HUES6 (cell line): Measurements from ENCODE around the gene PURA.

ENCODE experiments used
- H3K27ac ChIP-seq: 2 replicates; pipeline ENCODE4 v1.7.0; 2013; ENCODE audit warnings: low read depth, mild to moderate bottlenecking, low read length, inconsistent platforms
- H3K27me3 ChIP-seq: 2 replicates; pipeline ENCODE4 v1.6.1; 2013; ENCODE audit warnings: low read length; ENCODE audit not compliant: control insufficient read depth, insufficient read depth
- H3K36me3 ChIP-seq: 2 replicates; pipeline ENCODE4 v1.6.1; 2013; ENCODE audit warnings: low read length; ENCODE audit not compliant: control insufficient read depth, insufficient read depth
- H3K4me1 ChIP-seq: 2 replicates; pipeline ENCODE4 v1.6.1; 2013; ENCODE audit warnings: low read length; ENCODE audit not compliant: control insufficient read depth, insufficient read depth
- H3K4me3 ChIP-seq: 2 replicates; pipeline ENCODE4 v1.5.1; 2013; ENCODE audit warnings: low read depth, low read length
- H3K9ac ChIP-seq: one replicate; pipeline ENCODE4 v1.6.1; 2013; ENCODE audit warnings: mild to moderate bottlenecking, low read length
- H3K9me3 ChIP-seq: 2 replicates; pipeline ENCODE4 v1.6.1; 2013; ENCODE audit warnings: low read depth, low read length; ENCODE audit not compliant: control insufficient read depth, insufficient read depth

Gene PURA

DNA sequence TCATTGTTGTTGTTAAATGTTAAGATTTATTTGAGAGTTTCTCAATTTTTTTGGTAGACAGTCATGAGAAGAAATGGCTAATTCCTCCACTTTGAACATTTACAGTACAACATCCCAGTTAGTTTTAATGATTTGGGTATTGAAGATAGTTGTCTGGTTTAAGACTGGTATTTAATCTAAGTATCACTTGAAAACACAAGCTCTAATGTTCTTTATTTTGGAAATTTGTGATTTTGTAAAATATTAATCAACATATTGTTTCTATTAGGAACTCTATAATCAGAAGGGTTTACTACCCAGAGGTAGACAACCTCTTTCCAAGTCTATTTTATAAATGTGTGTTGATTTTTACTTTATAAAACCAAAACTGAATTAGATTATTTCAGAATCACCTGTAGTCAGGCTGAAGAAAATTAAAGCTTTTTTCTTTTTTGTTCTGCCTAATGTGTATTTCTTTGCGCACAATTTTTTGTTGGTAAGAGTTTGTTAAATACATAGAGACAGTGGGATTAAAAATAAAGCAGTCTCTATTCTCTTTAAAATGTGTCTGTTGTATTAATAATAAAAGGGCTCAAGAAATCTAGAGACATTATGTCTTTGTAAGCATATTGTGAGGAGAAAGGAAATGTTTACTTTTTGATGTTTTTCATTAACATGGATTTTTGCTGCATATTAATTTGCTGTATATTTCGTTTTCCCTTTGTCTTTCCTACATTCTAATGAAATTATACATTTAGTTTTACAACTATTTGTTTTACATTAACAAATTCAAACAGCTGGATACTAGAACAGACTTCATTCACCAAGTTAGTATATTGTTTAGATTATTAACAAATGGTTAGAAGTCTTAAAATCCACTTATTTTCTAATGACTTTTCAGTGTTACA is 3.9 kb upstream of the PURA start:
- Histone ChIP-seq H3K4me1 (peaks cover 24% of the 10 kb centered on the region), H3K9ac (no peak overlapping the region), H3K9me3 (no peaks in the 10 kb centered on the region), H3K36me3 (no peaks in the 10 kb centered on the region), H3K27ac (no peak overlapping the region), H3K27me3 (peaks cover 83% of the 10 kb centered on the region), H3K4me3 (no peak overlapping the region)

DNA sequence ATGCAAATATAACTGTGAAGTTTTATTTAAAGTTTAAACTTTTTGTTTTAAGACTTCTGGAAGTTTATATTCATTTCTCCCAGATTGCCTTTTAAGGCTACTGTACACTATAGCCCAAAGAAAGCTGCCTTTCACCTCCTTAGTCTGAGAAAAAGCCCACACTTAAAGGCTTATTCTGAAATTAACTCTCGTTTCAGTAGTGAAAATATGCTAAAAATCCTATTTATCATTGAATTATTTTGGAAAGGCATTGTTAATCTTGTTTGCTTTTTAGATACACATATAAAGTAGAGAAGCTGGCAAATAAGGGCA is 3.3 kb upstream of the PURA start:
- Histone ChIP-seq H3K4me1 (peaks cover 24% of the 10 kb centered on the region), H3K4me3 (peak overlapping the region; percentile 46), H3K27ac (no peak overlapping the region), H3K9me3 (no peaks in the 10 kb centered on the region), H3K9ac (no peak overlapping the region), H3K27me3 (peaks cover 83% of the 10 kb centered on the region), H3K36me3 (no peaks in the 10 kb centered on the region)

DNA sequence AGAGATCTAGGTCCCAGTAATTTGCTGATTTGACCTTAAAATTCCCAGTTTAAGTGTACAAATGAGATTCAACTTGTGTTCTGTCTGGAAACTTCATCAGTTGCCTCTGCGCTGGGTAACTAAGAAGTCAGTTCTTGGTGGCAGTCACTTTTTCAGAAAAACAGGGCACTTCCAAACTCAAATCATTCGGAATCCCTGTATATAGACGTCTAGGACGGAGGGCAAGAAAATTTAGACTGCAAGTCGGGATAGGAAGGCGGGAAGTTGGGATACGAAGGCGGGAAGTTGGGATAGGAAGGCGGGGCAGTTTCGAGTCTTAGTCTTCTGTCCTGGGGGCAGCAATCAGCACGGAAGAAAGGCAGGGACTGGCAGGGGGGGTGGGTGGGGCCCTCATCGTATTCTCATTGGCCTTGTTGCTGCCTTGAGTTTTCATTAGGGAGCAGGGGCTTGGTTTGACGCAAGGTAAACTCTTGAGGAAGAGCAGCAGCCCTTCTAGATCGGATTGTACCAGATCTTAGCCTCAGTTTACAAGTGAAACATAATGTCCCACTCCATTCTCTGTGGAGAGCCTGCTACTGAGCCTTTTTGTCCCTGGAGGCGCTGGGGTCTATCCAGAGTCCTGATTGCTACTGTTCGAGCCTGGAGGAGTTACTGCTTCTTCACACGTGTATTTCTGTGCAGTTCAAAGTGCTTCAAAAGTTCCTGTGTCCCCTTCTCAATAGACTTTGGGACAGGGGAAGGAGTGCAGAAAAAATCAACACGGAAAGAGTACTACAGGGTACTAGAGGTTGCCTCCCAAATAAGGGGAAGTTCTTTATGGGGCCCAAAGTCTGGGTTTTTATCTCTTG is 2.7 kb upstream of the PURA start:
- Histone ChIP-seq H3K4me3 (peak overlapping the region; percentile 46), H3K4me1 (peaks cover 24% of the 10 kb centered on the region), H3K9me3 (no peaks in the 10 kb centered on the region), H3K36me3 (no peaks in the 10 kb centered on the region), H3K9ac (no peak overlapping the region), H3K27me3 (peaks cover 80% of the 10 kb centered on the region), H3K27ac (no peak overlapping the region)

DNA sequence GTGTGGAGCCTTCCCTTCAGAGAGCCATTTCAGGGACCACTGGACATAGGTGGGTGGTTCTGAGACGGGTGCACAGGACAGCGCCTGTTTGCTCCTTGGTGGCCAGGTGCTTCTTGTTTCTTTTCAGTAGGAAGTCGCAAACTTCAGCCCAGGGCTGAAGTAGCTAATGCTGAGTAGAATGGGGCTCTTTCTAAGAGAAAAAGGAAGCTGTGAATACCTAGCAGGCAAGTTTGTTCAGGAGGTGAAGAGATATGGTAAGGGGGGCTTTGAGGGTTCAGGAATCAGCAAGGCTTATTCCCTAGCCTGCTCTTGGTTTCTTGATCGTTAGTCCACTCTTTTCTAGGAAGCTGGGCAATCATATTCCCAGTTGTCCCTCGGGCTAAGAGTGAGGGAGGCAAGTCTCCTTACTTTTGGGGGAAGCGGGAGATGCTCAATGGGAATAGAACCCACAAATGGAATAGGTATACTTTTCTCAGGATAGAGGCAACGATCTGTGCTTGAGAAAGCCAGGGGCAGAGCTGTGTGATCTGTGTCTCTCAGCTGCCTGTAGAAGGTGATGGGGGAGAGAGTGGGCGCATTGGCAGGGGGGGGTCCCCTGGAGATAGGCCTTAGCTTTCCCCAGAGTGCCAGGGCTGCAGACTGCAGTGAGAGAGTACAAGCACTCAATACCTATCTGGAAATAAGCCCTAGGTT is 1.9 kb upstream of the PURA start:
- peaks cover 27% of the 10 kb centered on the region for H3K4me1 ChIP-seq
- peaks cover 74% of the 10 kb centered on the region for H3K27me3 ChIP-seq
- no peaks in the 10 kb centered on the region for H3K36me3 ChIP-seq
- no peak overlapping the region for H3K27ac ChIP-seq
- H3K9me3 ChIP-seq, result no peaks in the 10 kb centered on the region
- no peak overlapping the region for H3K9ac ChIP-seq
- peak overlapping the region; percentile 69 for H3K4me3 ChIP-seq

DNA sequence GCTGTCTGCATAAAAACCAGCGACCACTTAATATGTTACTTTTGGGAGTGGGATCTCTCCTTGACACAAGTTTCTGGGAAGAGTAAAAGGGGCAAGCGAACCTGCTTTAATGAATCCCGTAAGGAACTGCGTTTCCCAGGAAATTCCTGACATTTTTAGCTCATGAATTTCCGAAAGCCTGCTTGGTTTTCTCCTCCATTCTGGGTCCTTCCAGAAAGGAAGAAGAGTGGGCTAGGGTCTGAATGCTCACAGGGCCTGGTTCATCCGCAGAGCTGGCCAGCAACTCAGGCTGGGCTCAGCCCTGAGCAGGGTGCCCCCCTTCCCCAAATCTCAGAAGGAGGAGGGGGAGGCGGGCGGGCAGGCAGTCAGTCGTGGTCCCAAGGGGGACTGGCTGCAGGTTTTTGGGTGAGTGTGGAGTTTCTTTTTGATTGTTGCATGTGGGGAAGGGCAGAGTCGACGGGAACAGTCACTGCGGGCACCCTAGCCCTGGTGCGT is 1.2 kb upstream of the PURA start:
- Histone ChIP-seq H3K4me3 (peak overlapping the region; percentile 69), H3K27ac (no peak overlapping the region), H3K9me3 (no peaks in the 10 kb centered on the region), H3K36me3 (no peaks in the 10 kb centered on the region), H3K4me1 (peaks cover 34% of the 10 kb centered on the region), H3K9ac (no peak overlapping the region), H3K27me3 (peaks cover 73% of the 10 kb centered on the region)

DNA sequence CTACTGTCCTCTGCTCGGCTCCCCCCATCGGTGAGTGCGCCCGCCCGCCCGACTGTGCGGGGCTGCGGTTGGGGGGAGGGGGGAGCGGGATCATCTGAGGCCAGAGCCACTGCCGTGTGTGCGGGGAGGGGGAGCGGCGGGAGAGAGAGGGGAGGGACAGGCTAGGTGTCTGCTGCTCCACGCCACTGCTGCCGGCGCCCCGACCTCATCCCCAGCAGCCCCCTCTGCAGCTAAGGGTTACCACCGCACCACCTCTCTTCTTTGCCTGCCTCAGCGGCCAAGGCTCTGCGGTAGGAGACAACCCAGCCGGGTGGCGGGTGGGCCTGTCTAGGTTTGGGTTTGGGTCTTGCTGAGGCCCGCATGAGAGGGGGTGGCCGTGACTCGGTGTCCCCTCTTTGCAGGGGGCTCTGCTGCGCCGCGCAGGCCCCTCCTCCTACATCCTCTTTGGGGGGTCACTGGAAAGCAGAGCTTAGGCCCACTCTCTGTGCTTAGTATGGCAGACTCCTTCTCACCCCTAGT is 670 bp upstream of the PURA start:
- Histone ChIP-seq H3K27me3 (peaks cover 71% of the 10 kb centered on the region), H3K36me3 (no peaks in the 10 kb centered on the region), H3K27ac (no peak overlapping the region), H3K4me1 (peaks cover 39% of the 10 kb centered on the region), H3K4me3 (peak overlapping the region; percentile 69), H3K9ac (peak overlapping the region; percentile 74), H3K9me3 (no peaks in the 10 kb centered on the region)

DNA sequence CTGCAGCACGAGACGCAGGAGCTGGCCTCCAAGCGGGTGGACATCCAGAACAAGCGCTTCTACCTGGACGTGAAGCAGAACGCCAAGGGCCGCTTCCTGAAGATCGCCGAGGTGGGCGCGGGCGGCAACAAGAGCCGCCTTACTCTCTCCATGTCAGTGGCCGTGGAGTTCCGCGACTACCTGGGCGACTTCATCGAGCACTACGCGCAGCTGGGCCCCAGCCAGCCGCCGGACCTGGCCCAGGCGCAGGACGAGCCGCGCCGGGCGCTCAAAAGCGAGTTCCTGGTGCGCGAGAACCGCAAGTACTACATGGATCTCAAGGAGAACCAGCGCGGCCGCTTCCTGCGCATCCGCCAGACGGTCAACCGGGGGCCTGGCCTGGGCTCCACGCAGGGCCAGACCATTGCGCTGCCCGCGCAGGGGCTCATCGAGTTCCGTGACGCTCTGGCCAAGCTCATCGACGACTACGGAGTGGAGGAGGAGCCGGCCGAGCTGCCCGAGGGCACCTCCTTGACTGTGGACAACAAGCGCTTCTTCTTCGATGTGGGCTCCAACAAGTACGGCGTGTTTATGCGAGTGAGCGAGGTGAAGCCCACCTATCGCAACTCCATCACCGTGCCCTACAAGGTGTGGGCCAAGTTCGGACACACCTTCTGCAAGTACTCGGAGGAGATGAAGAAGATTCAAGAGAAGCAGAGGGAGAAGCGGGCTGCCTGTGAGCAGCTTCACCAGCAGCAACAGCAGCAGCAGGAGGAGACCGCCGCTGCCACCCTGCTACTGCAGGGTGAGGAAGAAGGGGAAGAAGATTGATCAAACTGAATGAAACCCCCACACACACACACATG is 654 bp downstream of the PURA start:
- Histone ChIP-seq H3K4me1 (peaks cover 36% of the 10 kb centered on the region), H3K9me3 (no peaks in the 10 kb centered on the region), H3K27me3 (peaks cover 58% of the 10 kb centered on the region), H3K4me3 (peak overlapping the region; percentile 69), H3K36me3 (no peaks in the 10 kb centered on the region), H3K27ac (no peak overlapping the region), H3K9ac (peak overlapping the region; percentile 53)

DNA sequence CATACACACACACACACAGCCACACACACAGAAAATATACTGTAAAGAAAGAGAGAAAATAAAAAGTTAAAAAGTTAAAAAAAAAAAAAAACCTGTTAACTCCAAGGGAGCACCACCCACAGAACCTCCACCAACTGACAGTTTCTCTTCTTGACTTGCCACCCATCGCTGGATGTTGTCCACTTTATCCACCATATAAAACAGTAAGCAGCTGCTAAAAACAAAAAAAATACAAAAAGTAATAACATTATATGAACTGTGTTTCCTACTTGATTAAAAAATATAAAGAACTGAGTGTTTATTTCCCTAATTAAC is 1.2 kb downstream of the PURA start:
- no peak overlapping the region for H3K27ac ChIP-seq
- H3K27me3 ChIP-seq, result peaks cover 52% of the 10 kb centered on the region
- H3K4me1 ChIP-seq, result peaks cover 35% of the 10 kb centered on the region
- no peaks in the 10 kb centered on the region for H3K9me3 ChIP-seq
- no peaks in the 10 kb centered on the region for H3K36me3 ChIP-seq
- H3K4me3 ChIP-seq, result peak overlapping the region; percentile 69
- H3K9ac ChIP-seq, result no peak overlapping the region

DNA sequence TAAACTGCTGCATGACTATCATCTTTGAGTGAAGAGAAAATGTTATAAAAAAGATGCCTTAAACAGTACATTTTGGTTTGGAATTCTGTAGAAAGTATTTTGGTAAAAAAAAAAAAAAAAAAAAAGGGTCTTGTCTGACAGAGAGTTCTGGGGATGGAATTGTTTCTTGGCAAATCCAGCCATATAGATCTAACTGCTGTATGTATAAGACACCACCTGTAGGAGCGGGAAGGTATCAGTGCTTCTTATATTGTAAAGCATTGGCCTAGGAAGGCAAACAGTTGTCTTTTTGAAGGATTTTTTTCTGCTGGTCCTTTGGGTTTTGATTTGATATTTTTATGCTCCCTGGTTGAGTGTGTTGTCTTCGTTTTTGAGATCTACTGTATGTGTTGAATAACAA is 2.8 kb downstream of the PURA start:
- Histone ChIP-seq H3K4me3 (no peak overlapping the region), H3K4me1 (peaks cover 25% of the 10 kb centered on the region), H3K9ac (no peak overlapping the region), H3K27me3 (peaks cover 36% of the 10 kb centered on the region), H3K27ac (no peak overlapping the region), H3K36me3 (no peaks in the 10 kb centered on the region), H3K9me3 (no peaks in the 10 kb centered on the region)

DNA sequence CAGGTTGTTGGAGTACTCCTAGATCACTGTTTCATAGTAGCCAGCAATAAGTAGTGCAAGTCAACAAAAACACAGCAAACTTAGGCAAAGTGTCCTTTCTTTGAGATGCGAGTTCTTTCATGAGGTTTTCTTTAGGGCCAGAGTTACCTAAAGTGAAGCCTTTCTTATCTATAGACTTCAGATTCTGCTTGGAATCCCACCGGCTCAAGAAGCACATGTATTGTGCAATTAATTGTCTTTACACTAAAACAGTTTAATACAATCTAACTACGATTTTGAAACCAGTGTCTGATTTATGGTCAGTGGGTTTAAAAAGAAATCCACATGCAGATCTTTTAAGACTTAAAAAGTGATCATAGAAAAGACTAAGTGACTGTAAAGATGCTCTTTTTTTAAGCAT is 3.6 kb downstream of the PURA start:
- Histone ChIP-seq H3K27me3 (peaks cover 28% of the 10 kb centered on the region), H3K4me3 (no peak overlapping the region), H3K27ac (no peak overlapping the region), H3K36me3 (no peaks in the 10 kb centered on the region), H3K4me1 (peaks cover 17% of the 10 kb centered on the region), H3K9me3 (no peaks in the 10 kb centered on the region), H3K9ac (no peak overlapping the region)
